Skeletal muscle satellite cell (primary cell): ENCODE measurements around the gene PPP1R15B.

ENCODE experiments used
- H3K27me3 ChIP-seq: 2 replicates; pipeline ENCODE4 v1.7.0; 2013; ENCODE audit warnings: low read length; ENCODE audit not compliant: control insufficient read depth, insufficient read depth
- H3K36me3 ChIP-seq: 2 replicates; pipeline ENCODE4 v1.7.0; 2013; ENCODE audit warnings: mild to moderate bottlenecking, control low read depth, low read length; ENCODE audit not compliant: insufficient read depth
- H3K4me1 ChIP-seq: 2 replicates; pipeline ENCODE4 v1.7.0; 2013; ENCODE audit warnings: low read length; ENCODE audit not compliant: control insufficient read depth, insufficient read depth
- H3K4me2 ChIP-seq: 2 replicates; pipeline ENCODE4 v1.7.0; 2013; ENCODE audit warnings: mild to moderate bottlenecking, low read length
- H3K4me3 ChIP-seq: 2 replicates; pipeline ENCODE4 v1.7.0; 2013; ENCODE audit warnings: low read length
- H3K9ac ChIP-seq: 2 replicates; pipeline ENCODE4 v1.7.0; 2013; ENCODE audit warnings: mild to moderate bottlenecking, low read depth, low read length, moderate library complexity
- H3K9me3 ChIP-seq: replicated peaks from 2 replicates; pipeline ENCODE4 v1.7.0; 2013; ENCODE audit warnings: mild to moderate bottlenecking, control low read depth, low read length

The PPP1R15B gene

GRCh38 chr1:204370176-204370575 lies 41.4 kb downstream of the PPP1R15B start:
- no peak overlapping the region for H3K9ac ChIP-seq
- H3K9me3 ChIP-seq, result no peaks in the 10 kb centered on the region
- H3K4me1 ChIP-seq, result no peaks in the 10 kb centered on the region
- no peaks in the 10 kb centered on the region for H3K36me3 ChIP-seq
- H3K4me2 ChIP-seq, result no peak overlapping the region
- no peak overlapping the region for H3K4me3 ChIP-seq
- peaks cover 79% of the 10 kb centered on the region for H3K27me3 ChIP-seq

DNA sequence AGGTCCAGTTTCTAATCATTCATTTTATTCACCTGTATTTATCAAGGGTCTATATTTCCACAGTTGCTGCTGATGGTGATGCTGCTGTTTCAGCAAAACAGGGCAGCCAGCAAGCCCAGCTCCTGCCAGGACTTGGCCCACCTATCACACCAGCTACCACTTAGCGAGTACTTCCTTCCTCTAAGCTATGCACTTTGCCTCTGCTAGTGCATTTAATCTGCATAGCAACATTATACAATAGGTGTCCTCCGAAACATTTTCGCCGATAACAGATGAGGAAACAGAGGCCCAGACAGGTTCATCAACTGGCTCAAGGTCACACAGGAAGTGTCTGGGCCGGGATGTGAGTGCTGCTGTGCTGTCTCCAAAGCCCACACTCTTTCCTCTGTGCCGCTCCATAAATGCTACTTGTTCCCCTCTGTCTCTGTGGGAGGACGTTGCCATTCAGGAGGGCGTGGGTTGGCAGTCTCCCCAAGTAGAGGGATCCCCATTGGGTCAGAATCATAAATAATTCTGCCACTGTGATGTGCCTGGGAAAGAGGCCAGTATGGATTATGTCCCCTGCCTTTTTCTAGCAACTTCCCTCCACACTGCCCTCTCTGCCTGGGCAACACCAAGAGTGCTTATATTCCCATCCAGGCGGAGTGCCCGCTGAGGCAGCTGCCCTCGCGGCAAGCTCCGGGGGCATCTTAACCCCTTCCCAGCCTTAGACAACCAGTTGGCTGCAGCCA lies 42.5 kb downstream of the PPP1R15B start:
- peaks cover 73% of the 10 kb centered on the region for H3K27me3 ChIP-seq

GRCh38 chr1:204367956-204368355 lies 43.7 kb downstream of the PPP1R15B start:
- H3K9me3 ChIP-seq, result no peaks in the 10 kb centered on the region
- H3K36me3 ChIP-seq, result no peaks in the 10 kb centered on the region
- H3K4me1 ChIP-seq, result peaks cover 5% of the 10 kb centered on the region
- H3K9ac ChIP-seq, result no peak overlapping the region
- peaks cover 62% of the 10 kb centered on the region for H3K27me3 ChIP-seq
- no peak overlapping the region for H3K4me2 ChIP-seq
- H3K4me3 ChIP-seq, result no peak overlapping the region

More for the DNA sequence above, 42.5 kb downstream of the PPP1R15B start:
- Histone ChIP-seq H3K9me3 (no peaks in the 10 kb centered on the region), H3K4me1 (no peaks in the 10 kb centered on the region), H3K9ac (no peak overlapping the region), H3K4me3 (no peak overlapping the region), H3K4me2 (no peak overlapping the region), H3K36me3 (no peaks in the 10 kb centered on the region)

DNA sequence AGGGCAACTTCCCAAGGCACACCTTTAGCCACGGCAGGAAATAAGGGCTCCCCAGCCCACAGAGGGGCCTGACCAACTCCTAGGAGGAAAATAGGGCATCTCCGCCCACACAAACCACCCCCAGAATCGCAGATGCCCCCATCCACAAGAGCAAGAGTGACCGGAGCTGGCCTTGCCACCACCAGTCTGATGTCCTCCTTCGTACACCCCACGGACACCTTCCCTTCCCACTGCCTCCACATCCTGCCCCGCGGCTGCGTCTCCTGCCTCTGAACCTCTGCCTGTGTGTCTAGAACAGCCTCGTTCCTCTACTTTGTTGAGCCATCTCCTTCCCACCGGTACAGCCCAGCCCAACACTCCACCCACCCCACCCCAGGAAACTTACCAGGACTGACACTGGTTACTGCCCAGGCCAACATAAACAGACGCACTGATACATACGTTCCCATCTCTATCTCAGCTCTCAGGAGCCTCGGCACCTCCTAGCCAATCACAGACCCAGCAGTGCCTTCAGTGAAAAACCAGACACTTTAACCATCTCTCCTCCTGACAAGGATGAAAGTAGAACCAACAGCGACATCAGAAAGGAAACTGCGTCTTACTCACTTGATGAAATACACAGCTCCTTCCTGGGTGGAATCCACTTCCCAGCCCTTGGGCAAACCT lies 44.3 kb downstream of the PPP1R15B start:
- Histone ChIP-seq H3K4me1 (peaks cover 6% of the 10 kb centered on the region), H3K27me3 (peaks cover 65% of the 10 kb centered on the region), H3K36me3 (no peaks in the 10 kb centered on the region), H3K9me3 (no peaks in the 10 kb centered on the region), H3K4me2 (no peak overlapping the region), H3K4me3 (no peak overlapping the region), H3K9ac (no peak overlapping the region)

DNA sequence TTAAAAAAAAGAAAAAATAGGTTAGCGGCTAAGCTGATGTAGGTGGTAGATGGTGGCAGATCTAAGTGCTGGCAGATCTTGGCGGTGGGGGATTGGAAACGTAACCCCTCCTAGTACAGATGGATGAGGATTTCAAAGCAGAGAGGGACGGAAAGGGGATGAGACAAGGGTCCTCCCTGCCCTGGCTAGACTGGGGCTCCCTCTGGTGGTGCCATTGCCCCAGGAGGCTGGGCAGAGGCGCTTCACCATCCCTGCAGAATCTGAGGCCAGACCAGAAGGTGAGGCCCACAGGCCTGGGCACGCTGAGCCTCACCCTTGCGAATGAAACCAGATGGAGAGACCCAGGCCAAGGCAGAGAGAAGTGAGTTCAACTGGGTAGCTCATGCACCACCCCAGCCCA lies 44.9 kb downstream of the PPP1R15B start:
- H3K27me3 ChIP-seq, result peaks cover 63% of the 10 kb centered on the region
- H3K36me3 ChIP-seq, result no peaks in the 10 kb centered on the region
- H3K9ac ChIP-seq, result no peak overlapping the region
- no peak overlapping the region for H3K4me3 ChIP-seq
- peaks cover 6% of the 10 kb centered on the region for H3K4me1 ChIP-seq
- no peaks in the 10 kb centered on the region for H3K9me3 ChIP-seq
- H3K4me2 ChIP-seq, result no peak overlapping the region

GRCh38 chr1:204363335-204364114 lies 48.1 kb downstream of the PPP1R15B start:
- peaks cover 17% of the 10 kb centered on the region for H3K4me1 ChIP-seq
- H3K4me3 ChIP-seq, result peak overlapping the region; percentile 70
- peaks cover 36% of the 10 kb centered on the region for H3K27me3 ChIP-seq
- H3K9me3 ChIP-seq, result no peaks in the 10 kb centered on the region
- peak overlapping the region; percentile 45 for H3K9ac ChIP-seq
- peak overlapping the region; percentile 92 for H3K4me2 ChIP-seq
- no peaks in the 10 kb centered on the region for H3K36me3 ChIP-seq

GRCh38 chr1:204362984-204363334 lies 48.7 kb downstream of the PPP1R15B start:
- Histone ChIP-seq H3K9me3 (no peaks in the 10 kb centered on the region), H3K27me3 (peaks cover 39% of the 10 kb centered on the region), H3K4me1 (peaks cover 22% of the 10 kb centered on the region), H3K4me3 (peak overlapping the region; percentile 70), H3K36me3 (no peaks in the 10 kb centered on the region), H3K9ac (peak overlapping the region; percentile 45), H3K4me2 (peak overlapping the region; percentile 92)

- H3K9me3 ChIP-seq, result no peaks in the 10 kb centered on the region
- H3K36me3 ChIP-seq, result no peaks in the 10 kb centered on the region
- no peak overlapping the region for H3K9ac ChIP-seq
- peaks cover 34% of the 10 kb centered on the region for H3K4me1 ChIP-seq
- H3K27me3 ChIP-seq, result peaks cover 35% of the 10 kb centered on the region
- no peak overlapping the region for H3K4me3 ChIP-seq
- no peak overlapping the region for H3K4me2 ChIP-seq
Observed at GRCh38 chr1:204361781-204362180, 49.8 kb downstream of the PPP1R15B start.

- Histone ChIP-seq H3K27me3 (peaks cover 35% of the 10 kb centered on the region), H3K4me2 (no peak overlapping the region), H3K4me3 (no peak overlapping the region), H3K9me3 (no peaks in the 10 kb centered on the region), H3K36me3 (no peaks in the 10 kb centered on the region), H3K9ac (no peak overlapping the region), H3K4me1 (peaks cover 36% of the 10 kb centered on the region)
Observed at GRCh38 chr1:204361341-204361771, 50.3 kb downstream of the PPP1R15B start.

- H3K4me3 ChIP-seq, result no peak overlapping the region
- no peaks in the 10 kb centered on the region for H3K9me3 ChIP-seq
- H3K4me2 ChIP-seq, result no peak overlapping the region
- H3K36me3 ChIP-seq, result no peaks in the 10 kb centered on the region
- H3K4me1 ChIP-seq, result peaks cover 36% of the 10 kb centered on the region
- no peak overlapping the region for H3K9ac ChIP-seq
- H3K27me3 ChIP-seq, result peaks cover 27% of the 10 kb centered on the region
Observed at GRCh38 chr1:204360314-204360713, 51.3 kb downstream of the PPP1R15B start.

GRCh38 chr1:204359474-204360255 lies 52.0 kb downstream of the PPP1R15B start, which contains the start of gene PLEKHA6:
PLEKHA6 (minus strand) TSS chr1:204359929; CDS start chr1:204273727, 86,202 bp downstream.
- Histone ChIP-seq H3K4me3 (peak within 1 kb of the TSS; percentile 57), H3K4me1 (peaks cover 36% of the 10 kb centered on the region), H3K9me3 (no peaks in the 10 kb centered on the region), H3K36me3 (no peaks in the 10 kb centered on the region), H3K27me3 (peaks cover 20% of the 10 kb centered on the region), H3K9ac (no peak within 1 kb of the TSS), H3K4me2 (peak within 1 kb of the TSS; percentile 61)
